ENCODE measurements around the gene TWNK.
A peak's percentile ranks its signal among the peaks of the same experiment; 100 is the strongest.

Gene TWNK

DNA sequence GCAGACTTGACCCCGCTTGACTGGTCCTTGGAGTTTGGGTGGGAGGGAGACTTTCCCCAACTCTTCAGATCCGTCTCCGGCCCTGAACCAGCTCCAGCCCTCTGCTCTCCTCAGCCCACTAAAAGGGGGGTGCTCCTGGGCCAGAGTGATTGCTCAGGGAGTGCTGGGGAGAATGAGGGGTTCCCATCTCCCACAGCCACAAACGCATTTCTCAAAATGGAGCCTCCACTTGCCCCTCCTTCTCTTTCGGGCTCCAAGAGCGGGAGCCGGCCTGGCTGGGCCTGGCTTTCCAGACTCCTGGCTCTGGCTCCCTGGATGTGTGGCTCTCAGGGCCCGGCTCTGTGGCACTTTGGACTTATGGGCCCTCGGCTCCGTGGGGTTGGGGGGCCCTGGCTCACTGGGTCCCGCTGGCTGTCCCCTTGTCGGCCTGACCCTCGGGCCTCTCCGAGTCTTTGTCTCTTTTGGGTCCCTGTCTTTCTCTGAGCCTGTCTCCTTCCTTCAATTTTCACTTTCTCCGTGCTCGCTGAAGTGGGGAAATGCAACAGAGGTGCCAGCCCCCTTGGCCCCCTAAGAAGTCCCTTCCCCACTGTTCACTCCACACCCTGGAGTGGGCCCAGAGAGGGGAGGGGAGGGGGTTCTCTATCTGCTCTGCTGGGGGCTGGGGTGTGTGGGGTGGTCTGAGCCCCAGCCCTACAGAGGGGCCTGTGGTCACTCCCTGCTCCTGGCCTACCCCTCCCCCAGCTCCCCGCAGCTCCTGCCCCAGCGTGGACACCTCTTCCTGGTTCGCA lies 13.0 kb downstream of the TWNK start:
- H3K4me3 ChIP-seq (ENCODE audit: low read length) = peak overlapping the region; percentile 80
- DNase-seq (ENCODE audit: low read depth) = peak; percentile 32
- TF ChIP-seq, protein P1, sequence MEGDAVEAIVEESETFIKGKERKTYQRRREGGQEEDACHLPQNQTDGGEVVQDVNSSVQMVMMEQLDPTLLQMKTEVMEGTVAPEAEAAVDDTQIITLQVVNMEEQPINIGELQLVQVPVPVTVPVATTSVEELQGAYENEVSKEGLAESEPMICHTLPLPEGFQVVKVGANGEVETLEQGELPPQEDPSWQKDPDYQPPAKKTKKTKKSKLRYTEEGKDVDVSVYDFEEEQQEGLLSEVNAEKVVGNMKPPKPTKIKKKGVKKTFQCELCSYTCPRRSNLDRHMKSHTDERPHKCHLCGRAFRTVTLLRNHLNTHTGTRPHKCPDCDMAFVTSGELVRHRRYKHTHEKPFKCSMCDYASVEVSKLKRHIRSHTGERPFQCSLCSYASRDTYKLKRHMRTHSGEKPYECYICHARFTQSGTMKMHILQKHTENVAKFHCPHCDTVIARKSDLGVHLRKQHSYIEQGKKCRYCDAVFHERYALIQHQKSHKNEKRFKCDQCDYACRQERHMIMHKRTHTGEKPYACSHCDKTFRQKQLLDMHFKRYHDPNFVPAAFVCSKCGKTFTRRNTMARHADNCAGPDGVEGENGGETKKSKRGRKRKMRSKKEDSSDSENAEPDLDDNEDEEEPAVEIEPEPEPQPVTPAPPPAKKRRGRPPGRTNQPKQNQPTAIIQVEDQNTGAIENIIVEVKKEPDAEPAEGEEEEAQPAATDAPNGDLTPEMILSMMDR (IDR thresholded peaks at IDR 0.05; ENCODE audit: insufficient read depth, low read depth, low read length, missing control alignments) = no peak

- TF ChIP-seq, protein P1 (IDR thresholded peaks at IDR 0.05; ENCODE audit: insufficient read depth, low read depth, low read length, missing control alignments) = no peak
- peak overlapping the region; percentile 80 for H3K4me3 ChIP-seq (ENCODE audit: low read length)
- peak; percentile 61 for DNase-seq (ENCODE audit: low read depth)
These were observed 13.7 kb downstream of the TWNK start for GRCh38 chr10:101000915-101001658.

DNA sequence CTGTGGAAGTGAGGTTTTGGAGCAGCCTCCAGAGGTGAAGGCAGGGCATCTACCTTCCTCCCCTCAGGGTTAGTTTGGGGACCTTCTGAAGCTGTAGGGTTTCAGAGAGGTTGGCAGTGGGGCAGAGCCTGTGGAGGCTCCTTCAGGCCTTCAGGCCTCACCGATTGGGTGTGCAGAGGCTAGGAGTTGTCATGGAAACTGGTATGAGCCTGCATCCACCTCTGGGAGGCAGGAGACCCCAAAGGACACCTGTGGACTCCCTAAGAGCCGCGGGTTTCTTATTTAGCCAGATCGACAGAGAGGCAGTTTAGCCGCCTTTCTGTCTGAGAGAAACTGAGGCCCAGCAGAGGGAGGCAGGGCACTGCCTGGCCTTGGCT lies 14.3 kb downstream of the TWNK start:
- H3K4me3 ChIP-seq (ENCODE audit: low read length) = no peak overlapping the region
- no peak for DNase-seq (ENCODE audit: low read depth)
- TF ChIP-seq, protein P1 (IDR thresholded peaks at IDR 0.05; ENCODE audit: insufficient read depth, low read depth, low read length, missing control alignments) = no peak

- TF ChIP-seq, protein P1 (IDR thresholded peaks at IDR 0.05; ENCODE audit: insufficient read depth, low read depth, low read length, missing control alignments) = no peak
- DNase-seq (ENCODE audit: low read depth) = no peak
- no peak overlapping the region for H3K4me3 ChIP-seq (ENCODE audit: low read length)
These were observed 15.1 kb downstream of the TWNK start for GRCh38 chr10:101002456-101002855.

DNA sequence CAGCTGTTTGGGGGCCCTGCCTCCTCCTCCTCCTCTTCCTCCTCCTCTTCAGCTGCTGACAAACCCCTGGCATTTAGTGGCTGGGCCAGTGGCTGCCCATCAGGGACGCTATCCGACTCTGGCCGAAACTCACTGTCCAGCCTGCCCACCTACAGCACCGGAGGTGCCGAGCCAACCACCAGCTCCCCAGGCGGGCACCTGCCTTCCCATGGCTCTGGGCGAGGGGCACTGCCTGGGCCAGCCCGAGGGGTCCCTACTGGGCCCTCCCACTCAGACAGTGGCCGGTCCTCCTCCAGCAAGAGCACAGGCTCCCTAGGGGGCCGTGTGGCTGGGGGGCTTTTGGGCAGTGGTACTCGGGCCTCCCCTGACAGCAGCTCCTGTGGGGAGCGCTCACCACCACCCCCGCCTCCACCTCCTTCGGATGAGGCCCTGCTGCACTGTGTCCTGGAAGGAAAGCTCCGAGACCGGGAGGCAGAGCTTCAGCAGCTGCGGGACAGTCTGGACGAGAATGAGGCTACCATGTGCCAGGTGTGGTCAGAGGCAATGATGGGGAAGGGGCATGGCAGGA lies 16.4 kb downstream of the TWNK start:
- no peak overlapping the region for H3K4me3 ChIP-seq (ENCODE audit: low read length)
- TF ChIP-seq, protein P1 (IDR thresholded peaks at IDR 0.05; ENCODE audit: insufficient read depth, low read depth, low read length, missing control alignments) = no peak
- DNase-seq (ENCODE audit: low read depth) = no peak

DNA sequence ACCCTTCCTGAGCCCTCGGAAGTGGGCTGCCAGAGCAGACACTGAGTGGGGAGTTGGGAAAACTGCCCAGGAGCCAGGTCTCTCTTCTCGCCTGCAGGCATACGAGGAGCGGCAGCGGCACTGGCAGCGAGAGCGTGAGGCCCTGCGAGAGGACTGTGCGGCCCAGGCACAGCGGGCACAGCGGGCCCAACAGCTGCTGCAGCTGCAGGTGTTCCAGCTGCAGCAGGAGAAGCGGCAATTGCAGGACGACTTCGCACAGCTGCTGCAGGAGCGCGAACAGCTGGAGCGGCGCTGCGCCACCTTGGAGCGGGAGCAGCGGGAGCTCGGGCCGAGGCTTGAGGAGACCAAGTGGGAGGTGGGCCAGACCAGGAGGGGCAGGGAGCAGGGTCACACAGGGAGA lies 18.0 kb downstream of the TWNK start:
- TF ChIP-seq, protein P1 (IDR thresholded peaks at IDR 0.05; ENCODE audit: insufficient read depth, low read depth, low read length, missing control alignments) = no peak
- H3K4me3 ChIP-seq (ENCODE audit: low read length) = no peak overlapping the region
- no peak for DNase-seq (ENCODE audit: low read depth)

Data from epithelial cell of esophagus (primary cell).